BE2C (cell line): ENCODE data around the gene TUBA1B.

Experiments
- DNase-seq: peaks from one replicate; pipeline ENCODE4 v3.0.0-alpha.2; 2020
- H3K27me3 ChIP-seq: fragments of 250-450 bp; sonication (Bioruptor Pico); 2 replicates; pipeline ENCODE4 v1.5.1; 2020; ENCODE audit warnings: mild to moderate bottlenecking
- H3K36me3 ChIP-seq: fragments of 250-450 bp; sonication (Bioruptor Pico); 2 replicates; pipeline ENCODE4 v1.5.1; 2020; ENCODE audit warnings: mild to moderate bottlenecking
- H3K4me1 ChIP-seq: fragments of 250-450 bp; sonication (Bioruptor Pico); 2 replicates; pipeline ENCODE4 v1.5.1; 2020
- H3K4me3 ChIP-seq: 2 replicates; pipeline ENCODE4 v1.5.1; 2011; ENCODE audit warnings: low read depth, low read length
- H3K9me3 ChIP-seq: fragments of 250-450 bp; sonication (Bioruptor Pico); 2 replicates; pipeline ENCODE4 v1.5.1; 2020
- TF ChIP-seq, protein P1 (sequence below): IDR thresholded peaks from 2 replicates; pipeline ENCODE4 v1.5.1; 2012; ENCODE audit warnings: mild to moderate bottlenecking, low read depth, low read length

The TUBA1B gene

GRCh38 chr12:49091056-49091835 lies 39.9 kb downstream of the TUBA1B start:
- Histone ChIP-seq H3K9me3 (no peaks in the 10 kb centered on the region), H3K36me3 (no peaks in the 10 kb centered on the region), H3K27me3 (peaks cover 66% of the 10 kb centered on the region), H3K4me3 (no peak overlapping the region), H3K4me1 (peaks cover 9% of the 10 kb centered on the region)
- DNase-seq = no peak
- TF ChIP-seq, protein P1, sequence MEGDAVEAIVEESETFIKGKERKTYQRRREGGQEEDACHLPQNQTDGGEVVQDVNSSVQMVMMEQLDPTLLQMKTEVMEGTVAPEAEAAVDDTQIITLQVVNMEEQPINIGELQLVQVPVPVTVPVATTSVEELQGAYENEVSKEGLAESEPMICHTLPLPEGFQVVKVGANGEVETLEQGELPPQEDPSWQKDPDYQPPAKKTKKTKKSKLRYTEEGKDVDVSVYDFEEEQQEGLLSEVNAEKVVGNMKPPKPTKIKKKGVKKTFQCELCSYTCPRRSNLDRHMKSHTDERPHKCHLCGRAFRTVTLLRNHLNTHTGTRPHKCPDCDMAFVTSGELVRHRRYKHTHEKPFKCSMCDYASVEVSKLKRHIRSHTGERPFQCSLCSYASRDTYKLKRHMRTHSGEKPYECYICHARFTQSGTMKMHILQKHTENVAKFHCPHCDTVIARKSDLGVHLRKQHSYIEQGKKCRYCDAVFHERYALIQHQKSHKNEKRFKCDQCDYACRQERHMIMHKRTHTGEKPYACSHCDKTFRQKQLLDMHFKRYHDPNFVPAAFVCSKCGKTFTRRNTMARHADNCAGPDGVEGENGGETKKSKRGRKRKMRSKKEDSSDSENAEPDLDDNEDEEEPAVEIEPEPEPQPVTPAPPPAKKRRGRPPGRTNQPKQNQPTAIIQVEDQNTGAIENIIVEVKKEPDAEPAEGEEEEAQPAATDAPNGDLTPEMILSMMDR = no peak

DNA sequence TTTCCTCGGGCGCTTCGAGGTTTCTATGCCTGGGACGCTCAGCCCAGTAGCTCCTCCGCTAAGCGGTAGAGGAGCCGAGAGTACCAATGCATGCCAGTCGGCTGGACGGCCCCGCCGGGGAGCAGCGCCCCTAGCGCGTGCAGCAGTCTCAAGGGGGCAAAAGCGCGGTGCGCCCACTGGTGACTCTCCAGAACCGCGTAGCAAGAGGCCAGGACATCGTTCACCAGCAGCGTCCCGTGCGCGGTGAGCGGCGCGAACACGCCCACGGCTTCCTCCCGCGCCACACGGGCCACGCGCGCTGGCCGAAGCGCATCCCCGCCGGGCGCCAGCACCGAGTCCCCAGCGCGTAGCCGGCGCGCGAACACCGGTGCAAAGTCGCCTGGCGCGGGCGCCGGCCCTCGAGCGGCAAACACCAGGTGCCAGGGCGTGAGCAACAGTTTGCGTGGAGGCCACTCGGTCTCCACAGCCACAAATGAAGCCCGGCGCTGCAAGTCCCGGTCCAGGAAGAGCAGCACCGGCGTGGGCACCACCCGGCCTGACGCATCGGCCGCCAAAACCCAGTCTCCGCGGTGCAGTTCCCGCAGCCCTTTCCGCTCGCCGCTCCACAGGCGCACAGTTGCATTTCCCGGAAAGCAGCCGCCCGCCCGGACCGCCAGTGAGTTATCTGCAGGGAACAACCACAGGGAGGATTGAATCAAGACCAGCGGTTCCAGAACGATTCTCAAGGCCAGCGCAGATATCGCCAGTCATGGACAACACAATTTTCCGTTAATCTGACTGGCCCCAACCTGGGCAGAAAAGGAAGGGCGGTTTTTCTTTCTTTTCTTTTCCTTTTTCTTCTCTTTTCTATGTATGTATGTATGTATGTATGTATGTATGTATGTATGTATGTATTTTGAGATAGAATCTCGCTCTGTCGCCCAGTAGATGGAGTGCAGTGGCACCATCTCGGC lies 41.1 kb downstream of the TUBA1B start:
- TF ChIP-seq, protein P1 = peak; percentile 51
- Histone ChIP-seq H3K27me3 (peaks cover 63% of the 10 kb centered on the region), H3K9me3 (no peaks in the 10 kb centered on the region), H3K36me3 (no peaks in the 10 kb centered on the region), H3K4me3 (peak overlapping the region; percentile 47), H3K4me1 (peaks cover 9% of the 10 kb centered on the region)
- DNase-seq = peak; percentile 63

DNA sequence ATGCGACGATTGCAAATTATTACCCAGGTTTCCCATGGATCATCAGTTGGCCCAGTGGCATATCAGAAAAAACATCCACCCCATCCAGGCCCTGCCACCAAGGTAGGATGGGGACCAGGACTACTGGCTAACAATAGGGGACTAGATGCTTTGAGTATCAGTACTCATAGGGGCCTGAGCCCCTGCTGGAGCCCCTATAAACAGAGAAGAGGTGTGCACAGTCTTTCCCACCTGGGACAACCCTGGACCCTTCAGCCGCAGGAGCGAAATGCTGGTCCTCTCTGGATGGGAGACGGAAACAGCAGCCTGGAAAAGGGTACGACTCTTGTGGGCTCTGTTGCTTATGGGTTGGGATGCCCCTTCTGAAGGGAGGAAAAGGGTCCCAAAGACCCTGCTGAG lies 42.3 kb downstream of the TUBA1B start:
- peaks cover 5% of the 10 kb centered on the region for H3K4me1 ChIP-seq
- H3K9me3 ChIP-seq = no peaks in the 10 kb centered on the region
- no peaks in the 10 kb centered on the region for H3K36me3 ChIP-seq
- H3K27me3 ChIP-seq = peaks cover 51% of the 10 kb centered on the region
- no peak for DNase-seq
- TF ChIP-seq, protein P1 = no peak
- H3K4me3 ChIP-seq = peak overlapping the region; percentile 43; the same call in 1 of the 2 replicates

DNA sequence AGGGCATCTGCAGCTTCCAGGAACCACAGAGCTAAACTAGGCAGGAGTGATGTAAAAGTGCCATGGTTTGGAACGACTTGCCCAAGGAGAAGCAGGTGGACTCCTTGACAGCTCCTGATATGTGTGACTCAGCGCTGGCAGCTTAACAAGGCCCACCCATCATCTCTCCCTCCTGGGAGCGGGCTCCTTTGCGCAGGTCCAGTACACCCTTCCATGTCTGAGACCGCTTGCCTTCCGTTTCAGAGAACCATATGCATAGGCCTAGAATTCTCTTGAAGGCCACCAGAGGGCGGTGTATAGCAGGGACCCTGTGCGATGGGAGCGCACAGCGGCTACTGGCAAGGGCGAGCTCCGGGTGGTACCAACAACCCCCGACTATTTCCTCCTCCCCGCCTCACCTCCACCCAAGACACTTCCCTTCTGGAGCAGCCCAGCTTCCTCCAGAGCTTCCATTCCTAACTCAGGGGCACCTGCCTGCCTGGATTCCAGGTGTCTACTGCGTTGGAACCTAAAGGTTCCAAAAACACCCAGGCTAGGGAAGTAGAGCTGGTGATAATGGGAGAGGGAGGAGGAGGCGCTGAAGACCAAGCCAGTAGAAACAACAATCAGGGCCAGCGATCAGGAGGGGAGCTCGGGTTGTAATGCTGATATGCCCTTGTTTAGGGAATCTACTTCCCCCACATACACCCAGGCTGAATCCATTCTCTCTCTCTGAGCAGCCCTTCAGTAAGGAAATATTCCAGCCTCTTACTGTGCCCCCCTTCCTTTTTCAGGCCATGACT lies 42.9 kb downstream of the TUBA1B start:
- peaks cover 45% of the 10 kb centered on the region for H3K27me3 ChIP-seq
- peaks cover 3% of the 10 kb centered on the region for H3K4me1 ChIP-seq
- DNase-seq = peak; percentile 86
- no peaks in the 10 kb centered on the region for H3K9me3 ChIP-seq
- H3K4me3 ChIP-seq = peak overlapping the region; percentile 43
- no peaks in the 10 kb centered on the region for H3K36me3 ChIP-seq
- TF ChIP-seq, protein P1 = peak; percentile 91

- no peak for DNase-seq
- peaks cover 23% of the 10 kb centered on the region for H3K27me3 ChIP-seq
- no peaks in the 10 kb centered on the region for H3K36me3 ChIP-seq
- H3K4me3 ChIP-seq = no peak overlapping the region
- peaks cover 3% of the 10 kb centered on the region; the same call in 1 of the 2 replicates for H3K4me1 ChIP-seq
- no peaks in the 10 kb centered on the region for H3K9me3 ChIP-seq
- TF ChIP-seq, protein P1 = no peak
Measured at GRCh38 chr12:49086116-49086515, 45.1 kb downstream of the TUBA1B start.
